OCI-LY3 (cell line): ENCODE data around the gene JARID2.

Source experiments
- H2AFZ ChIP-seq: fragments of 200-600, 300-600 bp; shearing (Covaris generic); 2 replicates; pipeline ENCODE4 v1.6.0; 2014; ENCODE audit warnings: antibody characterized with exemption, low read depth, low read length
- H3K27ac ChIP-seq: fragments of 200-600, 300-600 bp; sonication (generic); 2 replicates; pipeline ENCODE4 v1.5.1; 2014; ENCODE audit warnings: mild to moderate bottlenecking, low read length, moderate library complexity, mixed read lengths
- H3K27me3 ChIP-seq: fragments of 200-600, 300-600 bp; sonication (generic); 2 replicates; pipeline ENCODE4 v1.6.1; 2014; ENCODE audit warnings: low read depth, low read length, mixed read lengths
- H3K36me3 ChIP-seq: fragments of 200-600, 300-600 bp; sonication (generic); replicated peaks from 2 replicates; pipeline ENCODE3; 2014; ENCODE audit warnings: low read depth, low read length, mixed read lengths
- H3K4me1 ChIP-seq: fragments of 300-600, 200-600 bp; sonication (generic); 2 replicates; pipeline ENCODE4 v1.6.1; 2014; ENCODE audit warnings: low read length, mixed read lengths
- H3K4me2 ChIP-seq: fragments of 200-600, 300-600 bp; sonication (generic); 2 replicates; pipeline ENCODE4 v1.6.1; 2014; ENCODE audit warnings: low read length, mixed read lengths
- H3K4me3 ChIP-seq: fragments of 300-600, 200-600 bp; sonication (generic); 2 replicates; pipeline ENCODE4 v1.5.1; 2014; ENCODE audit warnings: antibody characterized with exemption, mild to moderate bottlenecking, low read length, moderate library complexity
- H3K79me2 ChIP-seq: fragments of 300-600, 200-600 bp; shearing (Covaris generic); 2 replicates; pipeline ENCODE4 v1.6.1; 2014; ENCODE audit warnings: mild to moderate bottlenecking, low read length, mixed read lengths
- H3K9ac ChIP-seq: fragments of 300-600, 200-600 bp; shearing (Covaris generic); 2 replicates; pipeline ENCODE4 v1.6.0; 2014; ENCODE audit warnings: mild to moderate bottlenecking, low read length, moderate library complexity
- H3K9me3 ChIP-seq: fragments of 200-600, 300-600 bp; shearing (Covaris generic); 2 replicates; pipeline ENCODE4 v1.6.1; 2014; ENCODE audit warnings: low read length, mixed read lengths; ENCODE audit not compliant: insufficient read depth
- H4K20me1 ChIP-seq: fragments of 200-600, 300-600 bp; sonication (generic); 2 replicates; pipeline ENCODE4 v1.6.1; 2016; ENCODE audit warnings: low read length, mixed read lengths; ENCODE audit not compliant: insufficient read depth
- EZH2phosphoT487 ChIP-seq: fragments of 200-600 bp; shearing (Covaris generic); IDR thresholded peaks from 2 replicates; pipeline ENCODE4 v1.6.1; 2018; ENCODE audit warnings: antibody characterized with exemption, mixed run types, low read depth
- TF ChIP-seq, protein P1 (sequence below): fragments of 200-600, 300-600 bp; sonication (generic); IDR thresholded peaks from 2 replicates; pipeline ENCODE4 v1.5.1; 2014; ENCODE audit warnings: antibody characterized with exemption, low read length, low read depth

Gene JARID2

GRCh38 chr6:15372932-15373331 is 127.1 kb downstream of the JARID2 start:
- Histone ChIP-seq H3K27me3 (no peaks in the 10 kb centered on the region), H3K27ac (no peak overlapping the region), H3K9ac (no peak overlapping the region), H3K36me3 (peaks cover 2% of the 10 kb centered on the region), H4K20me1 (peaks cover 74% of the 10 kb centered on the region), H3K79me2 (peaks cover 85% of the 10 kb centered on the region), H3K4me1 (peaks cover 5% of the 10 kb centered on the region; the same call in 1 of the 2 replicates), H2AFZ (no peak overlapping the region), H3K4me2 (no peak overlapping the region), H3K9me3 (no peaks in the 10 kb centered on the region), H3K4me3 (no peak overlapping the region)
- TF ChIP-seq, protein P1, sequence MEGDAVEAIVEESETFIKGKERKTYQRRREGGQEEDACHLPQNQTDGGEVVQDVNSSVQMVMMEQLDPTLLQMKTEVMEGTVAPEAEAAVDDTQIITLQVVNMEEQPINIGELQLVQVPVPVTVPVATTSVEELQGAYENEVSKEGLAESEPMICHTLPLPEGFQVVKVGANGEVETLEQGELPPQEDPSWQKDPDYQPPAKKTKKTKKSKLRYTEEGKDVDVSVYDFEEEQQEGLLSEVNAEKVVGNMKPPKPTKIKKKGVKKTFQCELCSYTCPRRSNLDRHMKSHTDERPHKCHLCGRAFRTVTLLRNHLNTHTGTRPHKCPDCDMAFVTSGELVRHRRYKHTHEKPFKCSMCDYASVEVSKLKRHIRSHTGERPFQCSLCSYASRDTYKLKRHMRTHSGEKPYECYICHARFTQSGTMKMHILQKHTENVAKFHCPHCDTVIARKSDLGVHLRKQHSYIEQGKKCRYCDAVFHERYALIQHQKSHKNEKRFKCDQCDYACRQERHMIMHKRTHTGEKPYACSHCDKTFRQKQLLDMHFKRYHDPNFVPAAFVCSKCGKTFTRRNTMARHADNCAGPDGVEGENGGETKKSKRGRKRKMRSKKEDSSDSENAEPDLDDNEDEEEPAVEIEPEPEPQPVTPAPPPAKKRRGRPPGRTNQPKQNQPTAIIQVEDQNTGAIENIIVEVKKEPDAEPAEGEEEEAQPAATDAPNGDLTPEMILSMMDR = no peak
- no peak for TF ChIP-seq EZH2phosphoT487

- no peak for TF ChIP-seq EZH2phosphoT487
- TF ChIP-seq, protein P1 = no peak
These were observed 128.2 kb downstream of the JARID2 start for GRCh38 chr6:15374119-15374518.

GRCh38 chr6:15375018-15375417 is 129.1 kb downstream of the JARID2 start:
- peaks cover 71% of the 10 kb centered on the region for H4K20me1 ChIP-seq
- H3K27me3 ChIP-seq = no peaks in the 10 kb centered on the region
- no peaks in the 10 kb centered on the region for H3K9me3 ChIP-seq
- no peaks in the 10 kb centered on the region for H3K4me1 ChIP-seq
- no peak overlapping the region for H3K27ac ChIP-seq
- H3K79me2 ChIP-seq = peaks cover 82% of the 10 kb centered on the region
- H3K4me2 ChIP-seq = no peak overlapping the region
- peaks cover 2% of the 10 kb centered on the region for H3K36me3 ChIP-seq
- H3K4me3 ChIP-seq = no peak overlapping the region
- no peak for TF ChIP-seq EZH2phosphoT487
- TF ChIP-seq, protein P1 = no peak
- no peak overlapping the region for H3K9ac ChIP-seq
- no peak overlapping the region for H2AFZ ChIP-seq

More at GRCh38 chr6:15374119-15374518, 128.2 kb downstream of the JARID2 start:
- Histone ChIP-seq H3K36me3 (peaks cover 2% of the 10 kb centered on the region), H3K27ac (no peak overlapping the region), H2AFZ (no peak overlapping the region), H3K9me3 (no peaks in the 10 kb centered on the region), H3K4me1 (no peaks in the 10 kb centered on the region), H3K4me2 (no peak overlapping the region), H4K20me1 (peaks cover 73% of the 10 kb centered on the region), H3K79me2 (peaks cover 84% of the 10 kb centered on the region), H3K9ac (no peak overlapping the region), H3K4me3 (no peak overlapping the region), H3K27me3 (no peaks in the 10 kb centered on the region)

- Histone ChIP-seq H3K4me2 (no peak overlapping the region), H2AFZ (no peak overlapping the region), H4K20me1 (peaks cover 68% of the 10 kb centered on the region), H3K9me3 (no peaks in the 10 kb centered on the region), H3K36me3 (peaks cover 2% of the 10 kb centered on the region), H3K9ac (no peak overlapping the region), H3K79me2 (peaks cover 84% of the 10 kb centered on the region), H3K4me3 (no peak overlapping the region), H3K27ac (no peak overlapping the region), H3K4me1 (no peaks in the 10 kb centered on the region), H3K27me3 (no peaks in the 10 kb centered on the region)
- TF ChIP-seq EZH2phosphoT487 = no peak
- TF ChIP-seq, protein P1 = no peak
These were observed 129.9 kb downstream of the JARID2 start for GRCh38 chr6:15375638-15376290.
